NCI-H460 (cell line): ENCODE data around the gene ETS2. TPM values are rescaled to one million over a fixed set of nuclear protein-coding genes. Genes with fewer than 3 reads are reported as not detected.
"Not testable (repeated sequence)": the region's sequence is repeated elsewhere in the genome, so short reads cannot be mapped to it uniquely, and the experiment has no call there.

Experiments used
- DNase-seq: peaks from one replicate; pipeline ENCODE4 v3.0.0-alpha.2; 2016; ENCODE audit warnings: low read depth; ENCODE audit errors: extremely low read depth
- total RNA-seq: library from RNA; depleted of rRNA; stranded (reverse); fragments of >200 nt; shearing (Covaris generic); gene quantifications from 2 replicates; pipeline ENCODE4 v1.2.3, GENCODE V29; 2014

ETS2 gene
- total RNA-seq, 1 experiment from 2014 or later = 7.2 TPM

DNA sequence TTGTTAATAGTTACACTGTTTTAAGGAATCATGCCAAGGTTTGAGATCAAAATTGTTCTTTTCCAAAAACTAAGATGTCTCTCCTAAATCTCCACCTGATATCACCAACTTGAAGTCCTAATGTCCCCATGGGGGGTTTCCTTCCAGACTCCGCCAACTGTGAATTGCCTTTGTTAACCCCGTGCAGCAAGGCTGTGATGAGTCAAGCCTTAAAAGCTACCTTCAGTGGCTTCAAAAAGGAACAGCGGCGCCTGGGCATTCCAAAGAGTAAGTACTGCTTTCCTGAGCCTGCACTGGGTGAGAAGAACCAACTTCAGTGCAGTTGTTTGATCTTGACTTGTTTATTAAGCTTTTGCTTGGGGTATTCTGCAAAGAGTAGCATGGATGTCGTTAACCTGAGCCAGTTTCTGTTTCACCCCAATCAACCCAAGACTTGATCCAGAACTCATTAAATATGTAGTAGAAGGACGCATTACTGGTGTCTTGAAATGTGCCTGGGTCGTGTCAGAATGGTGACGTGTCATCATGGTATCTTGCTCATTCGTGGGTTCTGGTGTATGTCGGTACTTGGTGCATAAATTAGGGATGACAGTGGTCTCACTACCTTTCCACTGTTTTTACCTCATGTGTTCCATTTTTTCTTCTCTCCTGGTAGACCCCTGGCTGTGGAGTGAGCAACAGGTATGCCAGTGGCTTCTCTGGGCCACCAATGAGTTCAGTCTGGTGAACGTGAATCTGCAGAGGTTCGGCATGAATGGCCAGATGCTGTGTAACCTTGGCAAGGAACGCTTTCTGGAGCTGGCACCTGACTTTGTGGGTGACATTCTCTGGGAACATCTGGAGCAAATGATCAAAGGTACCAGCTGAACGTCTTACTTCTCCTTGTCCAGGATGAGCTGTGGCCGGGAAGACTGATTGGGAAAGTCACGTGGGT lies 8.7 kb downstream of the ETS2 start:
- DNase-seq = no peak

DNA sequence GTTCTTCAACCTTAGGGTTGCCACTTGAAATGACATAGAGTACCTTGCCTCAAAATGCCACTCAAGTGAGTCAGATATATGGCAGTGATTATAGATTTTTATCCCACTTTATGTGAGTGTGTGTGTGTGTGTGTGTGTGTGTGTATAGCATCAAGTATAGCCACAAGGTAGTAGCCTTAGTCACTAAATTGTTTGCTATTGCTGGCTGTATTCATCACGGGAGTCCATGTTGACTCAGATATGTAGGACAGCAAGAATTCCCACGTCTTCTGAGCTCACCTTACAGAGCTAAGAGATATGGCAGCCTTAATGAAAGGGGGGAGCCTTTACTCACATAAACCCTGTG lies 9.3 kb downstream of the ETS2 start:
- no peak for DNase-seq

DNA sequence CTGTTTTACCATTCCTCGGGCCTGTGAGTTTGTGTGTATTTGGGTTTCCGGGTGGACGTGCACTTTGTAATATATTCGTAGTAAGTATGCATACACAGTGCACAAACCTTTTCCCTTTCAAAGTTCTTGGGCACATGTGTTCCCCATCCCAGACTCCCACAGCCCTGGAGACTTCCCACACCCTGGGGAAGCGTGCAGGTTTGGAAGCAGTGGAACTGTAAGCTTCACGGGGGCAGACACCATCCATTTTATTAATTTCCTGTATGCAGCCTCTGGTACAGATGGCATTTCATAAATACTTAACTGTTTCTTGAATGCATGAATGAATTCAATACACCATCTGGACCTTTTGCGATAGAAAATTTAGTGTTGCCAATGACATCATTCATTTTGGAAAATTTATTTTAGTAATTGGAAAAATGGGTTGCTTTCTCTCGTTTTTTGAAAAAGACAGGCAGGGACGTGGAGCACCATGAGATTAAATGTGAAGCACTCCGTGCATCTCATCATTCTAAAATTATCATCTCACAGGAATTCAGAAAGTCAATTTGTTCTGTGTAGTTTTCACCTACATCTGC lies 10.8 kb downstream of the ETS2 start:
- DNase-seq = no peak

DNA sequence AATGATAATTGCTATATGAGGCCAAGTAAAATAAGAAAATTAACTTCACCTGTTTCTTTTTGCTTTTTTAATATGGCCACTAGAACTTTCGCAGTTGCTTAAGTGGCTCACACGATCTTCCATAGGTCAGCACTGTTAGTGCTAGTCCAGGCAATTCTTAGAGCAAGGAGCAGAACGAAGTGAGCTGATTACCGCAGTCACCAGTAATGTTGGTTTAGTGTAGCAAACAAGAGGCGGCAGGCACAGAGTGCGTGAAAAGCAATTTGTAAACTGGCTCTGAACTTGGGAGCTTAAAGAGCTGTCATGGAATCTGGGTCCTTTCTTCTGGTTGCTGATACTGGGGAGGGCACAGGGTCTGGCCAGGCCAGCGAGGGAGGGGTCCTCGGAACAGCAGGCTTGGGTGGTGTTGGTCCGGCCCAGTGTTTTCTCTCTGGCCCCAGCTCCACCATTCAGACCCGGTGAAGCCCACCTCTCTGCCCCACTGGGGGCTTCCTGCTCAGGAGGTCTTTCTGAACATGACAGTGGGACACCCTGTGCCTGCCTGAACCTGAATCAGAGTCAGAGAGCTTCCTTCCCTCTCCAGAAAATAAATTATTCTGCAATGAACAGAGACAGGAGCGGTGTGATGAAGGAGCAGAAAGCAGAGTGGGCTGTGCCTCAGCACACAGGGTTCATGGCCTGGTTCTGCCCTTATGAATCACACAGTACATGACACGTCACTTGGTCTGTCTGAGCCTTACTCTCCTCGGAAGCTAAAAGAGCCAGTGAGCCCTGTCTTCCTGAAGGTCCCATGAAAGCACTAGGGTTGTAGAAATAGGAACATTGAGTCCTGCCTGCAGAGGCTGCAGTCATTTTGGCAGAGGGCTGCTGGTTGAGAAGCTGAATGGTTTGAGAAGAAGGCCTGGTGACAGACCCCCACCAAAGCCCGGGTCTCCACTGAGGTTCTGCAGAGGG lies 11.9 kb downstream of the ETS2 start:
- DNase-seq = no peak

DNA sequence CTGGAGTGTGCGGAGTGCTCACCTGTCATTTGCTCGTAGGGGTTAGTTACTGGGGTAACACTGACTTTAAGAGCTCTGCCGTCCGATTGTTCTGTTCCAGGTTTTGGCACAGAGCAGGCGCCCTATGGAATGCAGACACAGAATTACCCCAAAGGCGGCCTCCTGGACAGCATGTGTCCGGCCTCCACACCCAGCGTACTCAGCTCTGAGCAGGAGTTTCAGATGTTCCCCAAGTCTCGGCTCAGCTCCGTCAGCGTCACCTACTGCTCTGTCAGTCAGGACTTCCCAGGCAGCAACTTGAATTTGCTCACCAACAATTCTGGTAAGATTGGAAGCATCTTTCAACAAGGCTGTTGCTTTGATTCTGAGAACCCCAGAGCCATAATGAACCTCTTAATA lies 12.6 kb downstream of the ETS2 start:
- DNase-seq = no peak

DNA sequence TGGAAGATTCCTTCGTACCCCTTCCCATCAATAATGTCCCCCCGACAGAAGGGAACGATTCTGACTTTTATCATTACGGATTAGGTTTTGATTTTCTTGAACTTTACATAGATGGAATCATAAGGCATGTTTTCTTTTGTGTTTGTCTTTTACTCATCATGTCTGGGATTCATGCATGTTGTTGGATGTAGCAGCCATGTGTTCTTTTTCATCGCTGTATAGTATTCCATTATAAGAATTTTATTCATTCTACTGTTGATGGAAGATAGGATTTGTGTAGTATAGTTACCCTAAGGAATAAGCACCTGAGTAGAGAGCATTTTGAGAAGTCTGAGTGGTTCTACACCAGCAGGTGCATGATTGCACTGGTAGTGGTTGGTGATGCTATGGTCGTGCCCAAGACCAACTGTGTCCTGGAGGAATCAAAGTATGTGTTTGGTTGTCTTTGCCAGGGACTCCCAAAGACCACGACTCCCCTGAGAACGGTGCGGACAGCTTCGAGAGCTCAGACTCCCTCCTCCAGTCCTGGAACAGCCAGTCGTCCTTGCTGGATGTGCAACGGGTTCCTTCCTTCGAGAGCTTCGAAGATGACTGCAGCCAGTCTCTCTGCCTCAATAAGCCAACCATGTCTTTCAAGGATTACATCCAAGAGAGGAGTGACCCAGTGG lies 13.5 kb downstream of the ETS2 start:
- no peak for DNase-seq

DNA sequence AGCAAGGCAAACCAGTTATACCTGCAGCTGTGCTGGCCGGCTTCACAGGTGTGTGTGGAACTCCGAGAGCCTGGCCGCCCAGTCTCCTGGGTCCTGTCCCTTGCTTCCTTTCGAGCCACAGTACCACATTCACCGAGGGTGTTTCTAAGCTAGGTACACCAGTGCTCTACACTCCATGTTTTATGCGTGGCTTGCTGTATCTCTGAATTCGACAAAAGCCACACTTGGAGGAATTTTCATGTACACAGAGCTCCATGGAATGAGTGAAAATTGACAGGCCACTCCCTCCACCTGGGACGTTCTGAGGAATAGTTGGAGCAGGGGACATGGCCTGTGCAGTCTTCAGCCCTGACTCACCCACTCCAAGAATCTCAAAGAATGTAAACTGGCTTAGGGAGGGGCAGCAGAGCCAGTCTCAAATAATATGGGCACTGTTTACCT lies 14.0 kb downstream of the ETS2 start:
- DNase-seq = no peak

DNA sequence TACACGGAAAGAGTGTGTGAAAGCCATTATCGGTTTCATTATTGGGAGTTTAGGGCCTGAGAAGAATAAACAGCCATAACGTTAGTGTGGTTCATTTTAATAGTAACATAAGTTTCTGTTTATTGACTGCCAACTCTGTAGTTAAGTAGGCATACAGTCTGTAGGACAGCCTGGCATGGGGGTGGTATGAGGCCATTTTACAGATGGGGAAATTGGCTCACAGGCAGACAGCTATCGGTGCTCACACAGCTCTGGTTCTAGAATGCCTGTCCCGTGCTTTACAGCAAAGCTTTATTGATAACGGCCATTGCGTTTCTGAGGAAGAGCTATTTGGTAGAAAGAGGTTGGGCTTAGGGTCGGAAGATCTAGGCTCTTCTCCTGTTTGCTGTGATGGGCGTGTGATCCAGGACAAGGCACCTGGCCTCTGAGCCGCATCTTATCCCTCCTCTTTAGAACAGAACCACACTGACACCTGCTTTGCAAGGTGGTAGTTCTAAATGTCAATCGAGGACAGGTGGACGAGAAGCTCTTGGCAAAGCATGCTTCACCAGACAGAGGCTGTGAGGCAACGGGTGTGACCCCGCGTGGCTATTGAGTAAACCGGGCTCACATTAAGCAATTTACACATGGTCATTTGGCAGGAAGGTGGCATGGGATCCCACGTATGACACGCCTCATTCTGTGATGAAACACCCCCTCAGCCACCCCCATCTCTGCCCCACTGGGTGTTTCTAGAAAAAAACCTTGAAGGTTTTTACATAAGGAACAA lies 14.9 kb downstream of the ETS2 start:
- no peak for DNase-seq

DNA sequence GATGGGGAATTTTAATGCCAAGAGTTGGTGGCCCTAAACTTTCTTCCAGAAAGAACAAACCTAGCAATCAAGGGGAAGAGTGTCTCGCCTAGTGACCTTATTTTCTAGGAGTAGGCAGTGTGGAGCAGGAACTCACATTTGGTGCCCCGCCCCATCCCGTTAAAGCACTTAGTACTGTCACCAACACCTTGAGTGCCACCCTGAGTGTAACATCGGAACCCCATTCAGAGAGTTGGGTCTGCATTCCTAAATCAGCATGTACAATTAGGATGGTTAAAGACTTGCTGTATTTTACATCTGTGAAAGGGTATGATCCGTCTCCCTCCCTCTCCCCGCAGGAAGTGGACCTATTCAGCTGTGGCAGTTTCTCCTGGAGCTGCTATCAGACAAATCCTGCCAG lies 15.5 kb downstream of the ETS2 start:
- DNase-seq = no peak

DNA sequence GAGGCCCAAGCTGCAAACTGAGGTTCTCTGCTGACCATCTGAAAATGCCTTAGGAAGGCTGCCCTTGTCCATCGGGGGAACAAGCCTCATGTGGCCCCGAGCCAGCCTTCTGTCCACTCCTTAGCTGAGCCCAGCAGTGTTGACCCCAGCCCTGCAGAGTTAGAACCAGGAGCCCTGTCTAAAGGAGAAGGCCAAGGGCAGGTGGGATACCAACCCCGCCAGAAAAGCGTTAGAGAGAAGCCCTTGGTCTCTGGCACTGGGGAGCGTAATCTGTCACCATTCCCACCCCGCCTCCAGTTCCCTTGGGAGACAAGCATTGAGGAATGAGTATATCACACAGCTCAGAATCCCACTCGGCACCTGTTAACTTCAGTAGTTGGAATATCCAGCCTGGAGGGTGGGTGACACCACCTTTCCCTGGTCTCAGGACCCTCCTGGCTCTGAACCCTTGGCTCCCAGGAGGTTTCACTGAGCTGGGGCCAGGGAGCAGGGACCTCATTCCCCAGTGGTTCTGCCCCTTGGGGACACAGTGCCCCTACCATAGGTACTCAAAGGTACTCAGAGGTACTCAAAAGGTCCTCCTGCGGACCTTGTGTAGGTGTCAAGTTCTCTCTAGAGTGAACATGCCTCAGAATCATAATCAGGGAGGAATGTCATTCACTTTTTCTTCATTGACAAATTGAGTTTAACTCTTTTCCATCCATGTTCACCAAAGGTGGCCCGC lies 16.4 kb downstream of the ETS2 start:
- no peak for DNase-seq

DNA sequence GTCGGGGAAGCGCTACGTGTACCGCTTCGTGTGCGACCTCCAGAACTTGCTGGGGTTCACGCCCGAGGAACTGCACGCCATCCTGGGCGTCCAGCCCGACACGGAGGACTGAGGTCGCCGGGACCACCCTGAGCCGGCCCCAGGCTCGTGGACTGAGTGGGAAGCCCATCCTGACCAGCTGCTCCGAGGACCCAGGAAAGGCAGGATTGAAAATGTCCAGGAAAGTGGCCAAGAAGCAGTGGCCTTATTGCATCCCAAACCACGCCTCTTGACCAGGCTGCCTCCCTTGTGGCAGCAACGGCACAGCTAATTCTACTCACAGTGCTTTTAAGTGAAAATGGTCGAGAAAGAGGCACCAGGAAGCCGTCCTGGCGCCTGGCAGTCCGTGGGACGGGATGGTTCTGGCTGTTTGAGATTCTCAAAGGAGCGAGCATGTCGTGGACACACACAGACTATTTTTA lies 17.1 kb downstream of the ETS2 start:
- no peak for DNase-seq

DNA sequence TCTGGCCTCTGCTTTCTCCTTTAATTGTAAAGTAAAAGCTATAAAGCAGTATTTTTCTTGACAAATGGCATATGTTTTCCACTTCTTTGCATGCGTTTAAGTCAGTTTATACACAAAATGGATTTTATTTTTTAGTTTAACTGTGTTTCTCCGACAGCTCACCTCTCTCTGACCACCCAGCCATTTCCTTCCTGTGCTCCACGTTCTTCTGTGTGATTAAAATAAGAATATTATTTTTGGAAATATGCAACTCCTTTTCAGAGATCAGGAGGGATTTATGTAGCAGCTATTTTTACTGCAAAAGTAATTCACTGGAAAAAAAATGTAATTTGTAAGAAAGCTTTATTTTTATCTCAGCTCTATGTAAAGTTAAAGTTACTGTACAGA lies 18.0 kb downstream of the ETS2 start:
- no peak for DNase-seq

DNA sequence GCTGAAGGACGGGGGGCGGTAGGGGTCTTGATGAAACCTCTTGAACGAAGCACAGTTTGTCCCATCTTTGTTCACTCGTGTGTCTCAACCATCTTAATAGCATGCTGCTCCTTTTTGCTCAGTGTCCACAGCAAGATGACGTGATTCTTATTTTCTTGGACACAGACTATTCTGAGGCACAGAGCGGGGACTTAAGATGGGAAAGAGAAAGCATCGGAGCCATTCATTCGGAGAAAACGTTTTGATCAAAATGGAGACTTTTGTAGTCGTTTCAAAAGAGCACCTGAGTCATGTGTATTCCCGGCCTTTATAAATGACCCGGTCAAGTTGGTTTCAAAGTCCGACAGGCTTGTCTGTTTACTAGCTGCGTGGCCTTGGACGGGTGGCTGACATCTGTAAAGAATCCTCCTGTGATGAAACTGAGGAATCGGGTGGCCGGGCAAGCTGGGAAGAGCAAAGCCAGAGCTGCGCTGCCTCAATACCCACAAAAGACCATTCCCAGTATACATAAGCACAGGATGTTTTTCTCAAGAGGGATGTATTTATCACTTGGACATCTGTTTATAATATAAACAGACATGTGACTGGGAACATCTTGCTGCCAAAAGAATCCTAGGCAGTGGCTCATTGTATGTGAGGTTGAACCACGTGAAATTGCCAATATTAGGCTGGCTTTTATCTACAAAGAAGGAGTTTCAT lies 18.5 kb downstream of the ETS2 start:
- DNase-seq = no peak

DNA sequence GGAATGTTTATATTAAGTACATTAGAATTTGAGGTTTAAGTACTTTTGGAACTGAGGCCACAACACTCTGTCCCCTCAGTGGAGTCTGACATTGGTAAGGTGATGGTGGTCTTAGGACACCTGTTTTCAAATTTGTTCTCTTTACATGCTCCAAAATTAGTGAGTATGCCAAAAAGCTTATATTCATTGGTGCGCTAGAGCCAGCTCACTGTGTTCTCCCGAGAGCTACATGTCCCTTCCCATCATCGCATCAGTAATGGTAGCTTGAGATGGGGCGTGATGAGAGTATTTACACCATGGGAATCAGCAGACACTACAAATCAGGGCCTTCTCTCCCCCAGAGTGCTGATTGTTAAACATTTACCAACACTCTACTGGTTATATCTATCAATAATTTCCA lies 19.5 kb downstream of the ETS2 start:
- no peak for DNase-seq

DNA sequence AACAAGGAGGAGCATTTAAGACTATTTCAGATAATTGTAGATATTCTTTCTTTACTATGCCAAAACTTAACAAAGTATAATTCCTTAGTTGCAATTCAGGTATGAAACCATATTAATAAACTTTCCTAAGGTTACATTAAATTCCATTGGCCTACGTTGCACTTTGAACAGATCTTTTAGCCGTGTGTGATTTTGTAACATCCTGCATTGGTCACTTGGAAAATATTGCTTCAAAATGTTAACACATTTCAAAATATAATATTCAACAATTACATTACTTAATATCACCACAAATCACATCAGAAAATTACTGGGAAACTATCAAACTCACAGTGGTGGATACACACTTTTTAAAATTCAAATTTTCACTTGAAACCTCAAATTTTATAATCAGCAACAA lies 20.2 kb downstream of the ETS2 start:
- no peak for DNase-seq

DNA sequence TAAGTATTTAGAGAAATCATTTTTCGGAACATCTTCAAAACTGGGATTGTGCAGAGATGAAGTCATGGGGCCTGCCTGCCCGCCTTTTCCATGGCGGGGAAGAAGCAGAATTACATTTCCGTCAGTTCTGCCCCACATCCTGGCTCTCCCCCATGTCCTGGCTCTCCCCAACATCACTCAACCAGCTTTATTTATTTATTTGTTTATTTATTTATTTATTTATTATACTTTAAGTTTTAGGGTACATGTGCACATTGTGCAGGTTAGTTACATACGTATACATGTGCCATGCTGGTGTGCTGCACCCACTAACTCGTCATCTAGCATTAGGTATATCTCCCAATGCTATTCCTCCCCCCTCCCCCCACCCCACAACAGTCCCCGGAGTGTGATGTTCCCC lies 22.4 kb downstream of the ETS2 start:
- DNase-seq = not testable (repeated sequence)

DNA sequence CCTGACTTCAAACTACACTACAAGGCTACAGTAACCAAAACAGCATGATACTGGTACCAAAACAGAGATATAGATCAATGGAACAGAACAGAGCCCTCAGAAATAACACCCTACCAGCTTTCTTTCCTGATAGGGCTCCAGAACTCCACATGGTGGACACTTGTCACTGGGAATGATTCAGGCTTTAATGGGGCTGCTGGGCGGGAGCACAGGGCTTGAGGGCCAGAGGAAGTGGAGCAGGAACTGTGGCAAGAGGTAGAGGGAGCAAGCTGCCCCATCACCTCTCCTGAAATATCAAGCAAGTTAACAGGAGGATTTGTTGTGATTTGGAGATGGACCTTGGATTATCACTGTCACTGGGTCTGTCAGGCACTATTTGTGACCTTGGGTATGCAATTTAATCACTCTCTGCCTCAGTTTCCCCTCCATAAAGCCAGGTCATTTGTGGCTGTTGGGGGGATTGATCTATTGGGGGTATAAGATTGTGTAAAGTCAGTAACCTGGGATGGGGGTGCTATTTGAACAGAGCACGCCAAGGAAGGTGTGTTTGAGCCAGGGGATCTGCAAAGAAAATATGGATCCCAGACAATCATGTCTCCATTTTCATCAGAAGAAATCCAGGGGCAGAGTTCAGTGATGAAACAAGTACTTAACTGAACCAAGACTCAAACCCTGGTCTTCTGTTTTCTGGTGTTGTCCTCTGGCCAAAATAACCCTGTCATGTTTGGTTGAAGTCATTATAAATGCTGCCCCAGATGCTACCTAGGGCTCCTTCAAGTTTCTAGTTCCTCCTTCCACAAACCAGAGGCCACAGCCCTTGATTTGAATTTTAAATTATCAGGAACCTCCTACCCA lies 25.2 kb downstream of the ETS2 start:
- no peak for DNase-seq
